22Rv1 (cell line): ENCODE results near the gene KIZ.

Experiments used
- ZFX ChIP-seq: fragments of 450-650 bp; IDR thresholded peaks from 2 replicates; pipeline ENCODE4 v1.6.1; 2017; ENCODE audit warnings: antibody characterized with exemption, borderline replicate concordance
- TF ChIP-seq, protein P1 (sequence below): fragments of 450-650 bp; IDR thresholded peaks from 2 replicates; pipeline ENCODE4 v1.5.1; 2017; ENCODE audit warnings: mild to moderate bottlenecking

DNA sequence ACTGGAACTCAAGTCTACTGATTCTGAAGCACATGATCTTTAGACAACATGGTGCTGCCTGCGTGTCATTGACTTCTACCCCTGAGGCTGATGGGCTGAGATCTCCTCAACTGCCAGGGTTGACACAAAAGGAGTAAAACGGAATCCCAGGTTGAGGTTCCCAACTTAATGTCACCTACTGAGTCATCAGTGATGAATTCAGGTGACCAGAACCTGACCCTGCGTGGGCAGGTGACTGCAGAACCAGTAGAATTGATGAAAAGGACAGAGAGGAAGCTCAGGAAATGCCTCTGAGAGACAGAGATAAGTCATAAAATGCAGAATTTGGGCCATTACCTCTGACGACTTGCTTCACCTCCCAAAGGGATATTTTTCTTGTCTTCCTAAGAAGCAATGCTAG, 7.7 kb upstream of the KIZ start:
- TF ChIP-seq, protein P1, sequence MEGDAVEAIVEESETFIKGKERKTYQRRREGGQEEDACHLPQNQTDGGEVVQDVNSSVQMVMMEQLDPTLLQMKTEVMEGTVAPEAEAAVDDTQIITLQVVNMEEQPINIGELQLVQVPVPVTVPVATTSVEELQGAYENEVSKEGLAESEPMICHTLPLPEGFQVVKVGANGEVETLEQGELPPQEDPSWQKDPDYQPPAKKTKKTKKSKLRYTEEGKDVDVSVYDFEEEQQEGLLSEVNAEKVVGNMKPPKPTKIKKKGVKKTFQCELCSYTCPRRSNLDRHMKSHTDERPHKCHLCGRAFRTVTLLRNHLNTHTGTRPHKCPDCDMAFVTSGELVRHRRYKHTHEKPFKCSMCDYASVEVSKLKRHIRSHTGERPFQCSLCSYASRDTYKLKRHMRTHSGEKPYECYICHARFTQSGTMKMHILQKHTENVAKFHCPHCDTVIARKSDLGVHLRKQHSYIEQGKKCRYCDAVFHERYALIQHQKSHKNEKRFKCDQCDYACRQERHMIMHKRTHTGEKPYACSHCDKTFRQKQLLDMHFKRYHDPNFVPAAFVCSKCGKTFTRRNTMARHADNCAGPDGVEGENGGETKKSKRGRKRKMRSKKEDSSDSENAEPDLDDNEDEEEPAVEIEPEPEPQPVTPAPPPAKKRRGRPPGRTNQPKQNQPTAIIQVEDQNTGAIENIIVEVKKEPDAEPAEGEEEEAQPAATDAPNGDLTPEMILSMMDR: no peak
- TF ChIP-seq ZFX: no peak
